Renal cortex interstitium (tissue), 11 donors: ENCODE measurements around the gene TRHDE. TPM values are rescaled to one million over a fixed set of nuclear protein-coding genes. Genes with fewer than 3 reads are reported as not detected.
"Not testable (repeated sequence)": the region's sequence is repeated elsewhere in the genome, so short reads cannot be mapped to it uniquely, and the experiment has no call there.

Experiments
- DNase-seq, 11 donors: peaks; one replicate each; pipeline ENCODE4 v3.0.0-alpha.2; 2013; ENCODE audit warnings: low read depth in 9 of 11, low spot score in 4 of 11; ENCODE audit errors: extremely low read depth in 1 of 11
- polyA plus RNA-seq, 3 donors: library from polyadenylated mRNA; unstranded; fragments of 120-200 nt; gene quantifications; one replicate each; pipeline ENCODE4 v1.2.1, GENCODE V29; 2013; ENCODE audit not compliant: insufficient read length in 3 of 3

TRHDE gene
- polyA plus RNA-seq, 3 donors = 20.6 to 27.5 (median 23.0) TPM

- no peak for DNase-seq
Observed at GRCh38 chr12:72658615-72659014, 386.4 kb downstream of the TRHDE start.

- DNase-seq = not testable (repeated sequence)
Observed at GRCh38 chr12:72660174-72660573, 388.0 kb downstream of the TRHDE start.

GRCh38 chr12:72673853-72674252, 401.7 kb downstream of the TRHDE start:
- no peak for DNase-seq

- DNase-seq = no peak
Observed at GRCh38 chr12:72676556-72676955, 404.4 kb downstream of the TRHDE start.

- DNase-seq = peak in 2 of 11 donors; percentile 2 to 9
Observed at GRCh38 chr12:72677139-72677538, 405.0 kb downstream of the TRHDE start.

- no peak for DNase-seq
Observed at GRCh38 chr12:72677846-72678245, 405.7 kb downstream of the TRHDE start.

GRCh38 chr12:72679147-72679757, 407.1 kb downstream of the TRHDE start:
- no peak for DNase-seq

GRCh38 chr12:72681028-72681427, 408.9 kb downstream of the TRHDE start:
- no peak for DNase-seq

GRCh38 chr12:72684491-72684890, 412.3 kb downstream of the TRHDE start:
- DNase-seq = no peak

GRCh38 chr12:72692338-72692737, 420.2 kb downstream of the TRHDE start:
- no peak for DNase-seq

- no peak for DNase-seq
Observed at GRCh38 chr12:72694193-72694592, 422.0 kb downstream of the TRHDE start.

GRCh38 chr12:72699362-72699761, 427.2 kb downstream of the TRHDE start:
- DNase-seq = no peak

- DNase-seq = not testable (repeated sequence)
Observed at GRCh38 chr12:72712025-72712424, 439.9 kb downstream of the TRHDE start.

- DNase-seq = no peak
Observed at GRCh38 chr12:72716221-72716620, 444.1 kb downstream of the TRHDE start.

GRCh38 chr12:72717036-72717435, 444.9 kb downstream of the TRHDE start:
- DNase-seq = no peak
